COR-L47 (cell line): ENCODE data around the gene EEF2K.

Experiments
- DNase-seq: peaks from one replicate; lab custom pipeline; 2025; lab: John Stamatoyannopoulos, UW

The EEF2K gene

GRCh38 chr16:22336581-22336980 is 130.5 kb downstream of the EEF2K start:
- DNase-seq = no peak

- no peak for DNase-seq
These were observed 131.0 kb downstream of the EEF2K start for GRCh38 chr16:22337045-22337444.

GRCh38 chr16:22337849-22338635 is 132.0 kb downstream of the EEF2K start:
- no peak for DNase-seq
